Heart right ventricle (tissue), 16 donors: ENCODE data around the gene GNA12. TPM values are rescaled to one million over a fixed set of nuclear protein-coding genes. Genes with fewer than 3 reads are reported as not detected.
A peak's percentile ranks its signal among the peaks of the same experiment; 100 is the strongest.

Experiments used
- ATAC-seq, 8 donors: fragments of 200-7000 bp; cut with Tn5 transposase; one replicate each; pipeline ENCODE4 v1.9.1; 2020; ENCODE audit warnings: mild to moderate bottlenecking in 8 of 8, moderate library complexity in 8 of 8, moderate number of reproducible peaks in 1 of 8
- DNase-seq, 2 donors: peaks; one replicate each; pipeline ENCODE4 v3.0.0-alpha.2; 2020
- H3K27ac ChIP-seq, 10 donors: fragments of 200-600 bp; sonication (generic) in 2 of 10; one replicate each; pipeline versions ENCODE4 v1.5.0 to v1.8.0; 2020 to 2022; ENCODE audit warnings: mild to moderate bottlenecking in 3 of 10
- H3K27me3 ChIP-seq, 7 donors: fragments of 200-600 bp; one replicate each; pipeline ENCODE4 v1.8.0; 2021 to 2022; ENCODE audit warnings: mild to moderate bottlenecking in 2 of 7
- H3K36me3 ChIP-seq, 9 donors: fragments of 200-600 bp; sonication (generic) in 1 of 9; one replicate each; pipeline versions ENCODE4 v1.5.0 to v1.8.0; 2020 to 2022; ENCODE audit warnings: mild to moderate bottlenecking in 2 of 9
- H3K4me1 ChIP-seq, 9 donors: fragments of 200-600 bp; sonication (generic) in 1 of 9; one replicate each; pipeline versions ENCODE4 v1.5.0 to v1.8.0; 2020 to 2022; ENCODE audit warnings: mild to moderate bottlenecking in 4 of 9
- H3K4me3 ChIP-seq, 10 donors: fragments of 200-600 bp; sonication (generic) in 2 of 10; one replicate each; pipeline versions ENCODE4 v1.5.0 to v1.8.0; 2020 to 2022; ENCODE audit warnings: mild to moderate bottlenecking in 7 of 10, moderate library complexity in 2 of 10
- H3K9me3 ChIP-seq, 11 donors: fragments of 200-600 bp in 10 of 11; sonication (generic) in 2 of 11; one replicate each; pipeline versions ENCODE4 v1.5.0 to v1.8.0; 2013 to 2022; ENCODE audit warnings: mild to moderate bottlenecking in 2 of 11, control low read depth in 1 of 11, moderate library complexity in 1 of 11
- WGBS, 2 donors: extraction: QIAGEN DNeasy Blood & Tissue Kit; methylation state at CpG; one replicate each; pipeline ENCODE4 v1.1.7; 2013; ENCODE audit warnings: inconsistent platforms in 1 of 2; 5-methylcytosine and 5-hydroxymethylcytosine counted together
- intact Hi-C, 10 donors: fragments of 100-400 bp; cut with DNase I; formaldehyde crosslinking; loops; one replicate each; pipeline versions ENCODE4 v1.11.1 to v1.14.2; 2022
- polyA plus RNA-seq, 2 donors: library from polyadenylated mRNA; stranded (reverse); fragments of 200-250 nt; gene quantifications; one replicate each; pipeline ENCODE4 v1.2.3, GENCODE V29; 2013
- total RNA-seq, 10 donors: library from RNA; stranded (reverse); fragmentation: NEBNext Ultra II Directional in 3 of 10; extraction: Animal tissue kit (Norgen Biotek cat#: 25700) in 3 of 10; gene quantifications; one replicate each; pipeline versions ENCODE4 v1.2.1 to v1.2.4, GENCODE V29; 2021 to 2023
- TF ChIP-seq, protein P1 (sequence below), 9 donors: fragments of 200-600 bp; sonication (generic) in 2 of 9; IDR thresholded peaks; one replicate each; pipeline versions ENCODE4 v1.5.0 to v1.8.0; 2021 to 2022; ENCODE audit warnings: antibody characterized with exemption in 9 of 9, mild to moderate bottlenecking in 5 of 9, moderate library complexity in 1 of 9
- donor health status: Arrhythmogenic right ventricular cardiomyopathy.
- donor health status: ischemic (EF 13 %, LVEDD 7.1; RV severe dilation, severe dysfunction).
- donor health status: healthy with polysubstance abuse.
- donor health status: DM: no; HTN: yes; CAD: no.
- donor health status: DM: no; HTN: no; CAD: no.
- donor health status: ischemic (EF 25% LVEDD 6.9; RV normal size, moderate dysfunction).
- donor health status: ischemic (EF 25% LVEDD 5.7; RV mildly dilated, moderate dysfunction).
- donor health status: healthy.
- donor health status: DM: yes; HTN: yes; CAD: no.
- donor health status: Ischemic cardiomyopathy.
- donor health status: ischemic (EF 35%, LVEDD 5.7; RV mildly dilated, moderate dysfunction).
- donor health status: nonischemic (EF 11% LVEDD 7.7; RV severe dilation, severe dysfunction).
- donor health status: DM: yes; HTN: yes; CAD: no.
- donor health status: PGD.
- donor health status: ischemic (EF 29% LVEDD 5.4; RV normal size, mild dysfunction).
- donor health status: nonischemic (EF 23%, LVEDD 6.1; RV moderate dilation, normal function).

The GNA12 gene
- total and polyA plus RNA-seq, 12 donors = 6.4 to 46.4 (median 33.9) TPM

DNA sequence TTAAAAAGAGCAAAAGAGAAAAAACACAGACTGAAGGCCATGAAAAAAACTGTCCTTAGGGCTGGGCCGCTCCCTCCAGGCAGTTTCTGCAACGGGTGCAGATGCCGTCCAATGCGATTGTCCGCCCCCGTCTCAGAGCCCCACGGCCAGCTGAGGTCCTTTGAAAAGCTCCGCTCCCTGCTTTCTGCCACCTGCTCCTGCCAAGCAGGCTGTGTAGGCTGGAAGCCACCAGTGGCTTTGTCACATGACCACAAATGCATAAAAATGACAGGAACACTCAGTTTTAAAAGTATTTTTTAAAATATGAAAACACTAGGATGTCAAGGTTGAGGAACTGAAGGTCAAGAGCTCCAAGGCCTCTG, 84.4 kb downstream of the GNA12 start:
- peaks cover 0 to 3% (median 0%) of the 10 kb centered on the region in 11 donors for H3K9me3 ChIP-seq
- TF ChIP-seq, protein P1, sequence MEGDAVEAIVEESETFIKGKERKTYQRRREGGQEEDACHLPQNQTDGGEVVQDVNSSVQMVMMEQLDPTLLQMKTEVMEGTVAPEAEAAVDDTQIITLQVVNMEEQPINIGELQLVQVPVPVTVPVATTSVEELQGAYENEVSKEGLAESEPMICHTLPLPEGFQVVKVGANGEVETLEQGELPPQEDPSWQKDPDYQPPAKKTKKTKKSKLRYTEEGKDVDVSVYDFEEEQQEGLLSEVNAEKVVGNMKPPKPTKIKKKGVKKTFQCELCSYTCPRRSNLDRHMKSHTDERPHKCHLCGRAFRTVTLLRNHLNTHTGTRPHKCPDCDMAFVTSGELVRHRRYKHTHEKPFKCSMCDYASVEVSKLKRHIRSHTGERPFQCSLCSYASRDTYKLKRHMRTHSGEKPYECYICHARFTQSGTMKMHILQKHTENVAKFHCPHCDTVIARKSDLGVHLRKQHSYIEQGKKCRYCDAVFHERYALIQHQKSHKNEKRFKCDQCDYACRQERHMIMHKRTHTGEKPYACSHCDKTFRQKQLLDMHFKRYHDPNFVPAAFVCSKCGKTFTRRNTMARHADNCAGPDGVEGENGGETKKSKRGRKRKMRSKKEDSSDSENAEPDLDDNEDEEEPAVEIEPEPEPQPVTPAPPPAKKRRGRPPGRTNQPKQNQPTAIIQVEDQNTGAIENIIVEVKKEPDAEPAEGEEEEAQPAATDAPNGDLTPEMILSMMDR (IDR thresholded peaks at IDR 0.05) = no peak
- peak overlapping the region in 2 of 10 donors; percentile 22 to 27 for H3K4me3 ChIP-seq
- WGBS, 2 donors = 38 to 57% methylated on average over 8 of the region's 8 CpGs
- H3K4me1 ChIP-seq = peaks cover 30 to 80% (median 71%) of the 10 kb centered on the region in 9 donors
- H3K27ac ChIP-seq = peak overlapping the region in 9 of 10 donors; percentile 83 to 99 (median 92)
- intact Hi-C loops = loop anchor here in 8 of 10 donors (2.0 to 10.0 kb wide), 9 partner anchors 38 to 103 kb away; partner anchors contain the start of gene GNA12 (in 3 of the 8)
- ATAC-seq (peak in 3 of 8 donors; percentile 7 to 24 (median 8)), DNase-seq (no peak)
- H3K36me3 ChIP-seq = peaks cover 0 to 3% (median 0%) of the 10 kb centered on the region in 9 donors
- H3K27me3 ChIP-seq = no peaks in the 10 kb centered on the region

- no peak for ATAC-seq
- Histone ChIP-seq H3K9me3 (peaks cover 0 to 3% (median 0%) of the 10 kb centered on the region in 11 donors), H3K27me3 (no peaks in the 10 kb centered on the region), H3K27ac (peak overlapping the region; percentile 47 to 99 (median 91)), H3K4me3 (no peak overlapping the region), H3K36me3 (peaks cover 0 to 3% (median 0%) of the 10 kb centered on the region in 9 donors), H3K4me1 (peaks cover 30 to 78% (median 67%) of the 10 kb centered on the region in 9 donors)
- TF ChIP-seq, protein P1 (IDR thresholded peaks at IDR 0.05) = no peak
- WGBS, 2 donors = 95 to 96% methylated on average over 18 of the region's 18 CpGs
- intact Hi-C loops = no loop called here
- no peak for DNase-seq
Observed at GRCh38 chr7:2758673-2759616, 85.2 kb downstream of the GNA12 start.

DNA sequence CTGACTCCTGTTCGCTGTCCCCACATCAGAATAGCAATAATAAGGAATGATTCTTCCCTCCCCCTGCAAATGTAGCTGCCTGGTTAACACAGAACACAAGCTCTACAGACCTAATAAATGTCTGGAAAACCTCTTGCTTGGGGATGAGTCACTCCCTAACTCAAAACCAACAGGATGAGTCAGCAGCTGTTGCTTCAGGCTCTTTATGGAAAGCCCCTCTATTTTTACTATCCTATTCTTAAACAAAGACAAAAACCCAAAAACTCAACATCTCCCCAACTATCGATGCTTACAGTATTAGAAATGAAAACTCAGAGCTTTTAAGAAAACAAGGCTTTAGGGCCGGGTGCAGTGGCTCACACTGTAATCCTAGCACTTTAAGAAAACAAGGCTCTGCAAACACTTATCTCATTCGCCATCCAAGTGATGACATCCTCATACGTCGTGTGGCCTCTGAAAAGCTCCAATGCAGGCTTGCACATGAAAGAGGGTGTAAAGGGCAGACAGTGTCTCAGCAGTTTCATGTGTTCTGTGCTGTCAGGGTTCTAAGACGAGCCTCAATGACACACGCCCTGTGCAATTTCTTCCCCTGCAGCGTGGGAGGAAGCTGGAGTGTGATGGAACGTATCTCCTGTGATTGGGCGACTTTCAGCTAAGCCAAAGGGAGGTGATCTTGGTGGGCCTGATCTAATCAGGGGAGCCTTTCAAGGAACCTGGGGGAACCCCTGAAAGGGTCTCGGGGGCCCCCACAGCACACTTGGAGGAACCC, 86.0 kb downstream of the GNA12 start:
- H3K4me3 ChIP-seq = peak overlapping the region in 3 of 10 donors; percentile 1 to 8 (median 3)
- H3K36me3 ChIP-seq = peaks cover 0 to 3% (median 0%) of the 10 kb centered on the region in 9 donors
- WGBS, 2 donors = 45 to 48% methylated on average over 12 of the region's 12 CpGs
- peak overlapping the region; percentile 36 to 99 (median 86) for H3K27ac ChIP-seq
- peak in 7 of 8 donors; percentile 14 to 58 (median 43) for ATAC-seq
- peak in 1 of 2 donors; percentile 43 for DNase-seq
- no peaks in the 10 kb centered on the region for H3K27me3 ChIP-seq
- peaks cover 0 to 3% (median 0%) of the 10 kb centered on the region in 11 donors for H3K9me3 ChIP-seq
- TF ChIP-seq, protein P1 (IDR thresholded peaks at IDR 0.05) = no peak
- intact Hi-C loops = no loop called here
- H3K4me1 ChIP-seq = peaks cover 23 to 69% (median 58%) of the 10 kb centered on the region in 9 donors
